Measurements from ENCODE around the gene GTF3C4.

- TF ChIP-seq, protein P1, sequence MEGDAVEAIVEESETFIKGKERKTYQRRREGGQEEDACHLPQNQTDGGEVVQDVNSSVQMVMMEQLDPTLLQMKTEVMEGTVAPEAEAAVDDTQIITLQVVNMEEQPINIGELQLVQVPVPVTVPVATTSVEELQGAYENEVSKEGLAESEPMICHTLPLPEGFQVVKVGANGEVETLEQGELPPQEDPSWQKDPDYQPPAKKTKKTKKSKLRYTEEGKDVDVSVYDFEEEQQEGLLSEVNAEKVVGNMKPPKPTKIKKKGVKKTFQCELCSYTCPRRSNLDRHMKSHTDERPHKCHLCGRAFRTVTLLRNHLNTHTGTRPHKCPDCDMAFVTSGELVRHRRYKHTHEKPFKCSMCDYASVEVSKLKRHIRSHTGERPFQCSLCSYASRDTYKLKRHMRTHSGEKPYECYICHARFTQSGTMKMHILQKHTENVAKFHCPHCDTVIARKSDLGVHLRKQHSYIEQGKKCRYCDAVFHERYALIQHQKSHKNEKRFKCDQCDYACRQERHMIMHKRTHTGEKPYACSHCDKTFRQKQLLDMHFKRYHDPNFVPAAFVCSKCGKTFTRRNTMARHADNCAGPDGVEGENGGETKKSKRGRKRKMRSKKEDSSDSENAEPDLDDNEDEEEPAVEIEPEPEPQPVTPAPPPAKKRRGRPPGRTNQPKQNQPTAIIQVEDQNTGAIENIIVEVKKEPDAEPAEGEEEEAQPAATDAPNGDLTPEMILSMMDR (IDR thresholded peaks at IDR 0.05; ENCODE audit: poor library complexity, severe bottlenecking): no peak
- TF ChIP-seq SMC3 (conservative IDR thresholded peaks at IDR 0.05; ENCODE audit: poor library complexity) (no peak), RAD21 (conservative IDR thresholded peaks at IDR 0.05) (no peak), EZH2 (IDR thresholded peaks at IDR 0.05; ENCODE audit: borderline replicate concordance, insufficient read depth, low read length, poor library complexity, severe bottlenecking) (no peak), POLR2AphosphoS5 (IDR thresholded peaks at IDR 0.05) (no peak)
Measured at GRCh38 chr9:132631280-132631679, 39.0 kb upstream of the GTF3C4 start.
